SK-N-SH (cell line): ENCODE data around the gene MLF2.
A peak's percentile ranks its signal among the peaks of the same experiment; 100 is the strongest.

ENCODE experiments used
- EP300 ChIP-seq, 2 experiments: IDR thresholded peaks; 2 replicates each; pipeline versions ENCODE4 v1.4.0 to v1.6.1; 2012; ENCODE audit warnings: borderline replicate concordance in 1 of 2, low read depth in 1 of 2, low read length in 1 of 2
- JUND ChIP-seq: IDR thresholded peaks from 2 replicates; pipeline ENCODE4 v1.4.0; 2012
- POLR2AphosphoS5 ChIP-seq: IDR thresholded peaks from 2 replicates; pipeline ENCODE4 v1.6.1; 2012; ENCODE audit warnings: low read depth, low read length
- RAD21 ChIP-seq: IDR thresholded peaks from 2 replicates; pipeline ENCODE4 v1.6.1; 2012; ENCODE audit warnings: mild to moderate bottlenecking, low read length
- TEAD4 ChIP-seq: IDR thresholded peaks from 2 replicates; pipeline ENCODE4 v1.4.0; 2012; ENCODE audit warnings: mild to moderate bottlenecking, borderline replicate concordance; ENCODE audit not compliant: insufficient read depth
- TF ChIP-seq, protein P1 (sequence below): IDR thresholded peaks from 2 replicates; pipeline ENCODE4 v1.4.0; 2012; ENCODE audit warnings: low read depth, borderline replicate concordance
- TF ChIP-seq, protein P2 (sequence below): fragments of 200-600 bp; sonication (generic); IDR thresholded peaks from 2 replicates; pipeline ENCODE4 v1.6.1; 2017; ENCODE audit warnings: antibody characterized with exemption, mild to moderate bottlenecking, moderate library complexity

DNA sequence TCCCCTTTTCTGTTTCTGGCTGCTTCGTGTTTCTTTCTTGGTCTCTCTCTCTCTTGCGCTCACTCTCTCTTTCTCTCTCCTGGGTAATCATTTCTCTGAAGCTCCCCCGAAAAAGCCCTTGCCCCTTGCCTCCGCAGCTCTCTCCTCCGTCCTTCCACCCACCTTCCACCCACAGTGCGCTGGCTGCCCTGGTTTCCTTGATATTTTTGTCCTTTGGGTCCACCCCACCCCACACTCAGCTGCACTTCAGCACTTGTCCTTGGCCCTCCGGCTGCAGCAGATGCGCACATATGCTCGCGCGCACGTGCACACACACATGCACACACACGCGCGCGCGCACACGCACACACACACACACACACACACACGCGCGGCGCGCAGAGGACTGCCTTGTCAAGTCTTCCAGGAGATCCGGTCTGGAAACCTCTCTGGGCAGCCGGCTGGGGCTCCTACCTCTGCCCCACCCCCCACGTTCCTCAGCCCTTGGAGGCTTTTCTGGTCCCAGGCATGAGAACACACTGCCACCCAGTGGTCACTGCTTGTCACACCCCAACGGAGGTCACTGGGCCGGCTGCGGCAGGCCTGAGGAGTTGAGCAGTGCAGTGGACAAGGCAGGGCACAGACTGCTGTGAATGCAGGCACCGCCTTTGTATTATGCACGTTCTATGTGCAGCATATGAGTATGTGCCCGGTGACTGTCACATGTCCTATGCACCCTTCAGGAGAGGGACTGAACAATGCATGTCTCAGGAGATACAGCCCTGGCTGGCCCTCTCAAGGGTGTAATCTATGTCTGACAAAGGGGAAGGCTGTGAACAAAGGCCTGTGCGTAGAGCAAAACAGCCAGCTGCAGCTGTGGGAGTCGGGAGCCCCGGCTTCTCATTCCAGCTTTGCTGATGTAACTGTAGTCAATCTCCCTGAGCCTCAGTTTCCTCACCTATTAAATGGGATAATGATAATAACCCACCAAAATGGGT is 25.9 kb upstream of the MLF2 start:
- TF ChIP-seq RAD21 (peak; percentile 99), EP300 (IDR thresholded peaks at IDR 0.05; ENCODE audit: borderline replicate concordance in 1 of 2, low read depth in 1 of 2, low read length in 1 of 2) (peak in 1 of 2 experiments; percentile 45; a peak in 1 of 4 replicates), TEAD4 (no peak), JUND (no peak), POLR2AphosphoS5 (peak; percentile 22; the same call in 1 of the 2 replicates)
- TF ChIP-seq, protein P1, sequence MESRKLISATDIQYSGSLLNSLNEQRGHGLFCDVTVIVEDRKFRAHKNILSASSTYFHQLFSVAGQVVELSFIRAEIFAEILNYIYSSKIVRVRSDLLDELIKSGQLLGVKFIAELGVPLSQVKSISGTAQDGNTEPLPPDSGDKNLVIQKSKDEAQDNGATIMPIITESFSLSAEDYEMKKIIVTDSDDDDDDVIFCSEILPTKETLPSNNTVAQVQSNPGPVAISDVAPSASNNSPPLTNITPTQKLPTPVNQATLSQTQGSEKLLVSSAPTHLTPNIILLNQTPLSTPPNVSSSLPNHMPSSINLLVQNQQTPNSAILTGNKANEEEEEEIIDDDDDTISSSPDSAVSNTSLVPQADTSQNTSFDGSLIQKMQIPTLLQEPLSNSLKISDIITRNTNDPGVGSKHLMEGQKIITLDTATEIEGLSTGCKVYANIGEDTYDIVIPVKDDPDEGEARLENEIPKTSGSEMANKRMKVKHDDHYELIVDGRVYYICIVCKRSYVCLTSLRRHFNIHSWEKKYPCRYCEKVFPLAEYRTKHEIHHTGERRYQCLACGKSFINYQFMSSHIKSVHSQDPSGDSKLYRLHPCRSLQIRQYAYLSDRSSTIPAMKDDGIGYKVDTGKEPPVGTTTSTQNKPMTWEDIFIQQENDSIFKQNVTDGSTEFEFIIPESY: no peak
- TF ChIP-seq, protein P2, sequence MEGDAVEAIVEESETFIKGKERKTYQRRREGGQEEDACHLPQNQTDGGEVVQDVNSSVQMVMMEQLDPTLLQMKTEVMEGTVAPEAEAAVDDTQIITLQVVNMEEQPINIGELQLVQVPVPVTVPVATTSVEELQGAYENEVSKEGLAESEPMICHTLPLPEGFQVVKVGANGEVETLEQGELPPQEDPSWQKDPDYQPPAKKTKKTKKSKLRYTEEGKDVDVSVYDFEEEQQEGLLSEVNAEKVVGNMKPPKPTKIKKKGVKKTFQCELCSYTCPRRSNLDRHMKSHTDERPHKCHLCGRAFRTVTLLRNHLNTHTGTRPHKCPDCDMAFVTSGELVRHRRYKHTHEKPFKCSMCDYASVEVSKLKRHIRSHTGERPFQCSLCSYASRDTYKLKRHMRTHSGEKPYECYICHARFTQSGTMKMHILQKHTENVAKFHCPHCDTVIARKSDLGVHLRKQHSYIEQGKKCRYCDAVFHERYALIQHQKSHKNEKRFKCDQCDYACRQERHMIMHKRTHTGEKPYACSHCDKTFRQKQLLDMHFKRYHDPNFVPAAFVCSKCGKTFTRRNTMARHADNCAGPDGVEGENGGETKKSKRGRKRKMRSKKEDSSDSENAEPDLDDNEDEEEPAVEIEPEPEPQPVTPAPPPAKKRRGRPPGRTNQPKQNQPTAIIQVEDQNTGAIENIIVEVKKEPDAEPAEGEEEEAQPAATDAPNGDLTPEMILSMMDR: peak; percentile 91
